H1 (cell line): ENCODE measurements around the gene WIPI1. TPM values are rescaled to one million over a fixed set of nuclear protein-coding genes. Genes with fewer than 3 reads are reported as not detected.

Experiments used
- CTCF ChIA-PET: fragments of 300-600 bp; sonication (Branson Sonifier 250); formaldehyde crosslinking; loops from one replicate; lab custom pipeline; 2021; ENCODE audit not compliant: partially characterized antibody; lab: Charles Lee
- POLR2A ChIA-PET: fragments of 300-600 bp; sonication (Branson Sonifier 250); formaldehyde crosslinking; loops from one replicate; lab custom pipeline; 2021; ENCODE audit warnings: inconsistent platforms; ENCODE audit not compliant: partially characterized antibody; lab: Charles Lee
- DNase-seq, 2 experiments: peaks; one replicate each; pipeline versions ENCODE4 v3.0.0 to v3.0.0-alpha.2; 2010 to 2022; ENCODE audit warnings: low spot score in 2 of 2, low read depth in 1 of 2, mixed read lengths in 1 of 2
- FAIRE-seq: peaks from 2 replicates; lab custom pipeline; 2011; peaks lifted over from hg19 to GRCh38; lab: Jason Lieb, UNC
- H2AFZ ChIP-seq: 2 replicates; pipeline ENCODE4 v1.8.1; 2012; ENCODE audit warnings: low read length, inconsistent platforms
- H2AK5ac ChIP-seq: 2 replicates; pipeline ENCODE4 v1.6.1; 2013; ENCODE audit warnings: low read depth, low read length
- H2BK120ac ChIP-seq: replicated peaks from 2 replicates; pipeline ENCODE3; 2013; ENCODE audit warnings: low read depth, low read length, inconsistent platforms
- H2BK12ac ChIP-seq: 2 replicates; pipeline ENCODE4 v1.6.1; 2013; ENCODE audit warnings: low read depth, low read length
- H2BK15ac ChIP-seq: 2 replicates; pipeline ENCODE4 v1.6.1; 2013; ENCODE audit warnings: low read length
- H2BK20ac ChIP-seq: 2 replicates; pipeline ENCODE4 v1.6.1; 2013; ENCODE audit warnings: low read length
- H2BK5ac ChIP-seq: 2 replicates; pipeline ENCODE4 v1.6.1; 2013; ENCODE audit warnings: low read depth, low read length
- H3K14ac ChIP-seq: 2 replicates; pipeline ENCODE4 v1.6.1; 2013; ENCODE audit warnings: inconsistent platforms; ENCODE audit not compliant: insufficient read length
- H3K18ac ChIP-seq: 2 replicates; pipeline ENCODE4 v1.6.1; 2013; ENCODE audit warnings: low read length; ENCODE audit errors: extremely low read depth
- H3K23ac ChIP-seq: 2 replicates; pipeline ENCODE4 v1.6.1; 2013; ENCODE audit warnings: inconsistent platforms; ENCODE audit not compliant: insufficient read length
- H3K23me2 ChIP-seq: 2 replicates; pipeline ENCODE4 v1.6.1; 2013; ENCODE audit warnings: low read depth, low read length
- H3K27ac ChIP-seq: 2 replicates; pipeline ENCODE4 v1.6.1; 2011; ENCODE audit warnings: low read depth, low read length, inconsistent platforms
- H3K27me3 ChIP-seq, 4 experiments: replicated peaks in 1 of 4; 1 replicate in 1 of 4; 2 replicates in 3 of 4; pipeline versions ENCODE4 v1.6.1 to v1.8.1; 2011 to 2013; ENCODE audit warnings: low read length in 3 of 4, mild to moderate bottlenecking in 3 of 4, inconsistent platforms in 2 of 4, mixed read lengths in 2 of 4, moderate library complexity in 1 of 4; ENCODE audit not compliant: control insufficient read depth in 3 of 4, insufficient read depth in 3 of 4; ENCODE audit errors: extremely low read depth in 1 of 4
- H3K36me3 ChIP-seq, 4 experiments: 2 replicates each; pipeline versions ENCODE4 v1.6.1 to v1.8.1; 2011 to 2013; ENCODE audit warnings: mild to moderate bottlenecking in 4 of 4, low read length in 3 of 4, moderate library complexity in 2 of 4, control low read depth in 1 of 4, inconsistent platforms in 1 of 4; ENCODE audit not compliant: insufficient read depth in 4 of 4, control insufficient read depth in 2 of 4
- H3K4ac ChIP-seq: replicated peaks from 2 replicates; pipeline ENCODE3; 2013; ENCODE audit warnings: low read length, low read depth, mixed read lengths, inconsistent platforms; ENCODE audit not compliant: insufficient read length
- H3K4me1 ChIP-seq, 4 experiments: replicated peaks in 1 of 4; 1 replicate in 1 of 4; 2 replicates in 3 of 4; pipeline versions ENCODE4 v1.6.1 to v1.8.1; 2011 to 2013; ENCODE audit warnings: low read length in 3 of 4, inconsistent platforms in 2 of 4, mixed read lengths in 1 of 4; ENCODE audit not compliant: insufficient read depth in 4 of 4, control insufficient read depth in 3 of 4
- H3K4me2 ChIP-seq, 2 experiments: 2 replicates each; pipeline versions ENCODE4 v1.6.1 to v1.8.1; 2011 to 2013; ENCODE audit warnings: low read depth in 2 of 2, low read length in 2 of 2, control low read depth in 1 of 2, inconsistent platforms in 1 of 2, mild to moderate bottlenecking in 1 of 2; ENCODE audit not compliant: insufficient read depth in 1 of 2
- H3K4me3 ChIP-seq, 4 experiments: fragments of 200-600, 300-600 bp in 1 of 4; sonication (generic), shearing (Covaris generic), sonication (Bioruptor Twin) in 1 of 4; 2 replicates each; pipeline versions ENCODE4 v1.5.1 to v1.8.1; 2011 to 2016; ENCODE audit warnings: low read length in 4 of 4, low read depth in 3 of 4, control low read depth in 2 of 4, inconsistent platforms in 2 of 4, mild to moderate bottlenecking in 2 of 4, mixed read lengths in 1 of 4, moderate library complexity in 1 of 4; ENCODE audit not compliant: insufficient read depth in 2 of 4; ENCODE audit errors: extremely low read depth in 1 of 4
- H3K56ac ChIP-seq: replicated peaks from 2 replicates; pipeline ENCODE3; 2013; ENCODE audit warnings: low read depth, mild to moderate bottlenecking, mixed read lengths, low read length, inconsistent platforms; ENCODE audit not compliant: insufficient read length
- H3K79me1 ChIP-seq: 2 replicates; pipeline ENCODE4 v1.6.1; 2013; ENCODE audit warnings: low read depth, low read length, control low read depth
- H3K79me2 ChIP-seq, 2 experiments: 2 replicates each; pipeline versions ENCODE4 v1.6.1 to v1.8.1; 2012 to 2013; ENCODE audit warnings: low read length in 2 of 2, mild to moderate bottlenecking in 2 of 2, inconsistent platforms in 1 of 2; ENCODE audit not compliant: insufficient read depth in 2 of 2, control insufficient read depth in 1 of 2
- H3K9ac ChIP-seq, 4 experiments: replicated peaks in 1 of 4; 1 replicate in 1 of 4; 2 replicates in 3 of 4; pipeline versions ENCODE4 v1.6.1 to v1.8.1; 2011 to 2013; ENCODE audit warnings: low read depth in 3 of 4, low read length in 3 of 4, control low read depth in 2 of 4, mild to moderate bottlenecking in 2 of 4, moderate library complexity in 2 of 4, inconsistent platforms in 1 of 4; ENCODE audit errors: extremely low read depth in 1 of 4
- H3K9me3 ChIP-seq, 2 experiments: 2 replicates each; pipeline versions ENCODE4 v1.6.1 to v1.8.1; 2012 to 2013; ENCODE audit warnings: mild to moderate bottlenecking in 2 of 2, moderate library complexity in 2 of 2, control low read depth in 1 of 2, inconsistent platforms in 1 of 2, low read depth in 1 of 2, low read length in 1 of 2, mixed read lengths in 1 of 2; ENCODE audit not compliant: insufficient read depth in 2 of 2
- H4K20me1 ChIP-seq, 2 experiments: replicated peaks in 1 of 2; 2 replicates each; pipeline versions ENCODE3 to v1.8.1; 2011 to 2013; ENCODE audit warnings: inconsistent platforms in 2 of 2, low read length in 2 of 2, mild to moderate bottlenecking in 1 of 2; ENCODE audit not compliant: insufficient read depth in 2 of 2, control insufficient read depth in 1 of 2
- H4K5ac ChIP-seq: 2 replicates; pipeline ENCODE4 v1.6.1; 2013; ENCODE audit warnings: low read length, low read depth, mixed read lengths, inconsistent platforms; ENCODE audit not compliant: insufficient read length
- H4K8ac ChIP-seq: 2 replicates; pipeline ENCODE4 v1.8.0; 2013; ENCODE audit warnings: mild to moderate bottlenecking, moderate library complexity, low read length, inconsistent platforms; ENCODE audit not compliant: insufficient read depth; ENCODE audit errors: extremely low read depth
- H4K91ac ChIP-seq: replicated peaks from 2 replicates; pipeline ENCODE3; 2013; ENCODE audit warnings: low read length, mixed read lengths, inconsistent platforms; ENCODE audit not compliant: insufficient read length
- ATF3 ChIP-seq: IDR thresholded peaks from 2 replicates; pipeline ENCODE4 v1.6.1; 2011; ENCODE audit warnings: low read depth, mild to moderate bottlenecking, low read length; ENCODE audit not compliant: insufficient read depth
- BACH1 ChIP-seq: IDR thresholded peaks from 2 replicates; pipeline ENCODE4 v1.6.1; 2012; ENCODE audit warnings: low read length, improper control_type of control experiment
- BCL11A ChIP-seq, 2 experiments: IDR thresholded peaks; one replicate each; pipeline ENCODE4 v1.6.1; 2011; ENCODE audit warnings: low read depth in 2 of 2, low read length in 2 of 2, mild to moderate bottlenecking in 2 of 2
- EP300 ChIP-seq, 2 experiments: IDR thresholded peaks; 1 replicate in 1 of 2; 2 replicates in 1 of 2; pipeline ENCODE4 v1.6.1; 2011 to 2012; ENCODE audit warnings: low read depth in 2 of 2, low read length in 2 of 2, mild to moderate bottlenecking in 2 of 2, borderline replicate concordance in 1 of 2, inconsistent platforms in 1 of 2, moderate library complexity in 1 of 2
- EZH2 ChIP-seq: fragments of 200-600 bp; sonication (generic); IDR thresholded peaks from 2 replicates; pipeline ENCODE4 v1.7.1; 2012; ENCODE audit warnings: low read depth, mild to moderate bottlenecking, moderate library complexity, low read length, inconsistent platforms; ENCODE audit not compliant: severe bottlenecking
- HDAC6 ChIP-seq: IDR thresholded peaks from one replicate; pipeline ENCODE4 v1.7.1; 2012; ENCODE audit warnings: low read depth, mild to moderate bottlenecking, inconsistent platforms, low read length, moderate library complexity
- MAX ChIP-seq: IDR thresholded peaks from 2 replicates; pipeline ENCODE4 v1.6.1; 2012; ENCODE audit warnings: inconsistent platforms
- RFX5 ChIP-seq: IDR thresholded peaks from 2 replicates; pipeline ENCODE4 v1.6.1; 2011; ENCODE audit warnings: low read depth, low read length, improper control_type of control experiment, borderline replicate concordance
- SIX5 ChIP-seq: IDR thresholded peaks from 2 replicates; pipeline ENCODE4 v1.6.1; 2011; ENCODE audit warnings: mild to moderate bottlenecking, low read depth, low read length
- TAF1 ChIP-seq: IDR thresholded peaks from 2 replicates; pipeline ENCODE4 v1.6.1; 2011; ENCODE audit warnings: mild to moderate bottlenecking, low read depth, low read length
- TEAD4 ChIP-seq: IDR thresholded peaks from 2 replicates; pipeline ENCODE4 v1.6.1; 2012; ENCODE audit warnings: low read depth, low read length, inconsistent platforms, mixed read lengths
- WGBS, 2 experiments: shearing (Covaris generic) in 1 of 2; methylation state at CpG; one replicate each; pipeline versions ENCODE4 v1.1.6 to v1.1.7; 2013 to 2015; ENCODE audit warnings: low lambda C conversion rate in 2 of 2, mixed read lengths in 2 of 2, inconsistent platforms in 1 of 2, low coverage in 1 of 2, missing lambda C conversion rate in 1 of 2; ENCODE audit not compliant: insufficient replicate concordance in 2 of 2, insufficient coverage in 1 of 2, insufficient read length in 1 of 2; ENCODE audit errors: extremely low coverage in 1 of 2, missing lambda C conversion rate in 1 of 2; 5-methylcytosine and 5-hydroxymethylcytosine counted together
- polyA plus RNA-seq, 7 experiments: library from polyadenylated mRNA; depleted of rRNA in 3 of 7; stranded (reverse) in 5 of 7; unstranded in 2 of 7; fragments of >200 nt in 5 of 7; fragments of 200-250 nt in 2 of 7; gene quantifications; 1 replicate in 5 of 7; 2 replicates in 1 of 7; 4 replicates in 1 of 7; pipeline versions ENCODE4 v1.2.1 to v1.2.3, GENCODE V29; 2011 to 2013; ENCODE audit warnings: missing spikeins in 2 of 7, mixed read lengths in 2 of 7
- total RNA-seq: library from RNA; stranded (reverse); fragmentation: NEBNext Ultra II Directional; extraction: Animal tissue kit (Norgen Biotek cat#: 25700); gene quantifications from 2 replicates; pipeline ENCODE4 v1.2.1, GENCODE V29; 2021

Gene WIPI1
- total and polyA plus RNA-seq, 2 of the 8 experiments (the other 6 are each of a cell fraction or from before 2014, with no cell fraction given) = 16.6 to 17.4 TPM

- Histone ChIP-seq H4K8ac (no peak overlapping the region), H4K20me1 (no peaks in the 10 kb centered on the region), H3K56ac (no peak overlapping the region), H3K79me2 (no peaks in the 10 kb centered on the region), H2AFZ (no peak overlapping the region), H3K9ac (no peak overlapping the region; a peak in 1 of 7 replicates), H3K27me3 (no peaks in the 10 kb centered on the region), H3K18ac (no peak overlapping the region), H3K23ac (no peak overlapping the region), H3K4me1 (no peaks in the 10 kb centered on the region), H2BK5ac (no peak overlapping the region), H4K91ac (no peak overlapping the region), H2BK12ac (no peak overlapping the region), H3K23me2 (no peaks in the 10 kb centered on the region), H3K36me3 (no peaks in the 10 kb centered on the region), H3K79me1 (no peaks in the 10 kb centered on the region), H3K27ac (no peak overlapping the region), H2BK15ac (no peak overlapping the region), H3K9me3 (peaks cover 0 to 5% of the 10 kb centered on the region in 2 experiments; a peak in 1 of 4 replicates), H4K5ac (no peak overlapping the region), H3K4me2 (no peak overlapping the region), H2BK20ac (no peak overlapping the region), H3K14ac (no peak overlapping the region), H3K4ac (no peak overlapping the region), H3K4me3 (no peak overlapping the region), H2BK120ac (no peak overlapping the region), H2AK5ac (no peak overlapping the region)
- DNase-seq (no peak), FAIRE-seq (no peak)
- POLR2A ChIA-PET = interaction anchor here (0.7 kb wide), 1 partner anchor 13 kb away, joined by 4 read pairs; the partner anchor contains the start of gene PRKAR1A
- WGBS, 2 experiments = 85% methylated on average over 7 of the region's 7 CpGs; no CpG with 5 or more reads in 1 of the 2 experiments
- CTCF ChIA-PET = interaction anchor here (0.9 to 2.1 kb wide), 7 partner anchors 12 to 299 kb away, joined by 3 to 6 read pairs (median 3); no protein-coding TSS in a partner anchor
- TF ChIP-seq ATF3 = no peak
- no peak for TF ChIP-seq EP300 (IDR thresholded peaks at IDR 0.05; ENCODE audit: borderline replicate concordance in 1 of 2, low read depth in 2 of 2, low read length in 2 of 2)
- TF ChIP-seq RFX5 = no peak
- TF ChIP-seq EZH2 = no peak
- no peak for TF ChIP-seq BACH1
- TF ChIP-seq BCL11A (IDR thresholded peaks at IDR 0.05; ENCODE audit: low read depth in 2 of 2, low read length in 2 of 2) = no peak
- no peak for TF ChIP-seq TAF1
- TF ChIP-seq SIX5 = no peak
- no peak for TF ChIP-seq HDAC6
- TF ChIP-seq MAX = no peak
- no peak for TF ChIP-seq TEAD4
Measured at GRCh38 chr17:68498479-68499326, 41.4 kb upstream of the WIPI1 start.
